ENCODE data around the gene FRS3. TPM values are rescaled to one million over a fixed set of nuclear protein-coding genes. Genes with fewer than 3 reads are reported as not detected.

Gene FRS3
- total RNA-seq, 1 experiment from 2014 or later: 3.4 TPM

DNA sequence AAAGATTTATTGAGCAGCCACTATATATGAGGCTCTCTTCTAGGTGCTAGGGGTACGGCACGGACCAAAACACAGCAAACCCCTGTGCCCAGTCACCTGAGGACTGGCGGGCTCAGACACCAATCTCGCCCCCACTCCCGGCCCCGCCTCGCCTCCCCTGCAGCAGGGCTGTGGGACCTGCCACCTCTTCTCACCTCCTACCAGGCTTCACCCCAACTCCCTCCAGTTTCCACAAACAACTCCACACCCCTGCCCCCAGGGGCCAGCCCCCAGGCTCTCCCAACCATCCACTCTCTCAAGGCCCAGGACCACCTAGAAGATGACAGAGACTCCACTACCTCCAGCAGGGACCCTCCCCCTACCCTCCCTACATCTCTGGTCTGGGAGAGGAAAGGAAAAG lies 50.7 kb downstream of the FRS3 start:
- DNase-seq (ENCODE audit: low spot score): no peak

DNA sequence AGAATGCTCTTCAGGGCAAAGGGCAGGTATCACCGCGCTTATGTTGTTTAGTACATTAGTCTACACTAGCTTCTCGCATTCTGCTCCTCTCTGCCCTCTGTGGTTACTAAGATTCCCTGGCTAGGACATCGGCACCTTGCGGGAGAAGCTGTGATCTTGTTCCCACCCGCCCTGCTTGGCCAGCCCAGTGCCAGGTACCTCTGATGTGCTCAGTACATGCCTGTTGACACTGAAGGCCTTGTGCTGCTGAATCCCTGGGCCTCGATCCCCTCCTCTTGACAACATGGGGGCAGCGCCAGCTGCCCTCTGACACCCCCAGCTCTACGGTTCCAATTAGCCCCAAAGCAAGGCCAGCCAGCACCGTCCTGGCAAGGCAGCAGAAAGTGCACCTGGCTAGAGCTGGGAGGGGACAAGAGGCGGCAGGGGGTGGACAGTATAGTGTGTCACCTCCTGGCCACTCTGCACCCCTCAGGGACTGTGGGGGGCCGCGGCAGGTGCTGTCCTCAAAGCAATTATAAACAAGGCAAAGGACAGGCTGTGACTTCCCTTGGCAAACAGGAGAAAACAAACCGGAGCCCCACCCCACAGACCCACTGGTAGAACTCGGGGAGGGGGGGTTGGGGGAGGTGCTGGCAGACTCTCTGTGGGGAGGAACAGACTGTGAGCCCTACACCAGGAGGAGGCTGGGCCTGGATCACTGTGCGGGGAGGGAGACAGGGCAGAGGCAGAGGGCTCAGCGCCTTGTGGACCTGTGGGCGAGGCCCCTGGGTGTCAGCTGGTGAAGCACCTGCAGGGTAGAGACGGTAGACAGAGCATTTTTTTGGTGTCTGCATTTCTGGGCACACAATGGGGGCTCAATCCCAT lies 51.4 kb downstream of the FRS3 start:
- DNase-seq (ENCODE audit: low spot score): peak; percentile 39

- no peak for DNase-seq (ENCODE audit: low spot score)
Measured at GRCh38 chr6:41727705-41728072, 52.0 kb downstream of the FRS3 start.

DNA sequence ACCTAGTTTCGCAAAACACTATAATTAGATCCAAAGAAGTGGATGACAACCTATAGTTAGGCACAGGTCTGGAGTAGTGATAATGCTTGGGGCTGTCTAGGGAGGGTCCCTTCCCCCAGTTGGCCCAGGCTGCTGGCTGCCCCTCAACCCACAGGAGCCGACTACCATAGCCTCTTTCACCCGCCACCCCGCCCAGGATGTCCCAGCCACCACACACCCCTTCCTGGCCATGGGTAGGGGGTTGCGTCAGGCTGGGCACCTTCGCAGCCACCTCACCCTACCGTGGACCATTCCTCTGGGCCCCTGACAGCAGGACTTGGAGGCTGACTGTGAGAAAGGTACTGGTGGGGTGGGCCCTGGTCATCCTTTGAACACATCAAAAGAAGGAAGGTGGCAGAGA lies 52.8 kb downstream of the FRS3 start:
- no peak for DNase-seq (ENCODE audit: low spot score)

DNA sequence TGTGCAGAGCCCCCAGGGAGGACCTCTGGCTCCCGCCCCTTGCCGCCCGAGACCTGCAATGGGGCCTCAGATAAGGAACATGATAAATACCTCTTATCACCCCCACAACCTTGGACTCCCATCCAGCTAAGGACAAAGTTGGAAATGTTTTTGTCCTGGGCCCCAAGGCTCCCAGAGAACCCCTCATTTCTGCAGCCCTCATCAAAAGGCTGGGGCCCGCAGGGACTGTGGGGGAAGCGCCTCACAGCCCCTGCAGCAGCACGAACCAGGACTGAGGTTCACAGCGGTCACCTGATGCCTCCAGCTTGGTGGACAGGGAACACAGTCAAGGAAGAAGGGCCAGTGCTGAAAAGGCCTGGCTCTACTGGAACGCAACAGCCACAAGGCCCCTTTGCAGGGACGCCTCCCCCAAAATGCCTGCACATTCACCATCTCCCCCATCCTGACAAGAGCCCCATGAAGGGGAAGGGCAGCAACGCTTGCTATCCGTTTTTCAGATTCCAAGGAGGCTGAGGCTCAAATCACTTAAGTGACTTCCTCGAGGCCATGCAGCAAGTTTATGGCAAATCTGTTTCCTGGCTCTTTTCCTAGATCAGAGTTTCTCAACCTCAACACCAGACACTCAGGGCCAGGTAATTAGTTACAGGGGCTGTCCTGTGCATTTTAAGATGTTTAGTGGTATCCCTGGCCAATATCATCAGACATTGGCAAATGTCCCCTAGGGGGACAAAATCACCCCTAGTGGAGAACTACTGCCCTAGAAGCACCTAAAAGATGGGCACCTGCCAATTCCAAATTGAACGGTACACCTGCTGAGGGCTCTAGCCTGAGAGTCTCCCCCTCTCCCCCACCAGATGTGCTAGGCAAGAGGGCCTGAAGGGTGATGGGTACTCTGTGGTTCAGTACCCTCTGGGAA lies 54.9 kb downstream of the FRS3 start:
- no peak for DNase-seq (ENCODE audit: low spot score)

GRCh38 chr6:41724228-41724580 lies 55.5 kb downstream of the FRS3 start:
- no peak for DNase-seq (ENCODE audit: low spot score)

GRCh38 chr6:41723530-41724227 lies 56.0 kb downstream of the FRS3 start:
- peak; percentile 51 for DNase-seq (ENCODE audit: low spot score)

DNA sequence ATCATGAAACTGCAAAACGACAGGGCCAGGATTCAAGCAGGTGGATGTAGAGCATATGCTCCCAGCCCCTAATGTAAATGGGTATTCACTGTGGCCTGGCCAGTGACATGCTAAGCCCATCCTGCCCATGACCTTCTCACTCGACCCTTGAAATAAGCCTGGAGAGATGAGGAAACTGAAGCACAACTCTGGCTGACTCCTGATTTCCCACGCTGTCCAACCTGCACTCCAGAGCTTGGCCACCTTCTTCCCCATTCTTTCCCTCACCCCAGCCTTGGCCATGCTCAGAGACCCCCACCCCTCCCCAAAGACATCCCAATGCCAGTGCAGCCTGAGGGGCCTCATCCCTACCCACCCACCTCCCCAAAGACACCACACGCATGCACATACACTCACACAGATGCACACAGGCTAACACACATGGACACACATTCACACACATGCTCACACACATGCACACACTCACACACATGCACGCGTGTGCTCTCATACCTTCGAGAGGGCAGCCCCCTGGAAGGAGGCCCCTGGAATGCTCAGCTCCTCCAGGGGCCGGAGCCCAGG lies 56.7 kb downstream of the FRS3 start:
- no peak for DNase-seq (ENCODE audit: low spot score)

DNA sequence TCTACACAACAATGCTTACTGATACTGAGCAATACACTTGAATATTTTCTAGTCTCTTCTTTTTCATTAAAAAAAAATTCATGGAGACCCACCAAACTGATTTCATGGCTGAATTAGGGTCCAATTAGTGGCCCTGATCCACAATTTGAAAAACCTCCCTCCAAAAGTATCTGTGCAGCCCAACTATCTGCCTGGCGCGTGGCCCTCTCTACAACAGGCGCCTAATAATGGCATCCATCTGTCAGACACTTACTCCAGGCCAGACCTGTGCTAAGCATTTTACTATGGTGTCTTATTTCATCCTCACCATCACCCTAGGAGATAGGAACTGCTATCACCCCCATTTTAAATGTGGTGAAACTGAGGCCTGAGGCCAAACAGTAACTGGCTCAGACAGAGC lies 58.3 kb downstream of the FRS3 start:
- no peak for DNase-seq (ENCODE audit: low spot score)

GRCh38 chr6:41720783-41721182 lies 58.9 kb downstream of the FRS3 start:
- no peak for DNase-seq (ENCODE audit: low spot score)

- DNase-seq (ENCODE audit: low spot score): no peak
Measured at GRCh38 chr6:41720262-41720620, 59.5 kb downstream of the FRS3 start.

Small RNA genes within 50 kb of the gene (small RNA-seq; reads per million reads assigned to genes)
- gene AL365205.2 (not detected), gene AL365205.3 (not detected)

Other genes with a start within 250 kb of the FRS3 start
- 17.2 and 18.4 TPM in 2 replicates for gene FOXP4, start 233.5 kb downstream of the FRS3 start, total RNA-seq (2014; rRNA removed; shearing (Covaris generic))
- 0.36 and 1.5 TPM in 2 replicates for gene MDFI, start 141.4 kb downstream of the FRS3 start, total RNA-seq (2014; rRNA removed; shearing (Covaris generic))
- 24.0 and 24.1 TPM in 2 replicates for gene TFEB, start 44.3 kb downstream of the FRS3 start, total RNA-seq (2014; rRNA removed; shearing (Covaris generic))
- 0.20 and 0.26 TPM in 2 replicates for gene PGC, start 32.5 kb downstream of the FRS3 start, total RNA-seq (2014; rRNA removed; shearing (Covaris generic))
- gene PRICKLE4, start 882 bp upstream of the FRS3 start, total RNA-seq (2014; rRNA removed; shearing (Covaris generic)): 16.0 and 16.9 TPM in 2 replicates
- gene TOMM6, start 7.8 kb upstream of the FRS3 start, total RNA-seq (2014; rRNA removed; shearing (Covaris generic)): 83.4 and 86.2 TPM in 2 replicates
- 2.0 and 2.9 TPM in 2 replicates for gene USP49, start 115.5 kb upstream of the FRS3 start, total RNA-seq (2014; rRNA removed; shearing (Covaris generic))
- gene MED20, start 141.2 kb upstream of the FRS3 start, total RNA-seq (2014; rRNA removed; shearing (Covaris generic)): 18.3 and 25.4 TPM in 2 replicates
- gene BYSL, start 141.6 kb upstream of the FRS3 start, total RNA-seq (2014; rRNA removed; shearing (Covaris generic)): 40.7 and 53.9 TPM in 2 replicates
- 70.5 and 79.7 TPM in 2 replicates for gene CCND3, start 161.9 kb upstream of the FRS3 start, total RNA-seq (2014; rRNA removed; shearing (Covaris generic))

Data from HT-29 (cell line).